GM21723 (cell line): Measurements from ENCODE around the gene MASTL.
A peak's percentile ranks its signal among the peaks of the same experiment; 100 is the strongest.
"Not testable (repeated sequence)": the region's sequence is repeated elsewhere in the genome, so short reads cannot be mapped to it uniquely, and the experiment has no call there.

Experiments
- ATAC-seq: cut with Tn5 transposase; IDR thresholded peaks from one replicate; pipeline ENCODE4 v1.9.1; 2021; ENCODE audit warnings: mild to moderate bottlenecking, moderate library complexity; ENCODE audit not compliant: unreplicated experiment

Gene MASTL

DNA sequence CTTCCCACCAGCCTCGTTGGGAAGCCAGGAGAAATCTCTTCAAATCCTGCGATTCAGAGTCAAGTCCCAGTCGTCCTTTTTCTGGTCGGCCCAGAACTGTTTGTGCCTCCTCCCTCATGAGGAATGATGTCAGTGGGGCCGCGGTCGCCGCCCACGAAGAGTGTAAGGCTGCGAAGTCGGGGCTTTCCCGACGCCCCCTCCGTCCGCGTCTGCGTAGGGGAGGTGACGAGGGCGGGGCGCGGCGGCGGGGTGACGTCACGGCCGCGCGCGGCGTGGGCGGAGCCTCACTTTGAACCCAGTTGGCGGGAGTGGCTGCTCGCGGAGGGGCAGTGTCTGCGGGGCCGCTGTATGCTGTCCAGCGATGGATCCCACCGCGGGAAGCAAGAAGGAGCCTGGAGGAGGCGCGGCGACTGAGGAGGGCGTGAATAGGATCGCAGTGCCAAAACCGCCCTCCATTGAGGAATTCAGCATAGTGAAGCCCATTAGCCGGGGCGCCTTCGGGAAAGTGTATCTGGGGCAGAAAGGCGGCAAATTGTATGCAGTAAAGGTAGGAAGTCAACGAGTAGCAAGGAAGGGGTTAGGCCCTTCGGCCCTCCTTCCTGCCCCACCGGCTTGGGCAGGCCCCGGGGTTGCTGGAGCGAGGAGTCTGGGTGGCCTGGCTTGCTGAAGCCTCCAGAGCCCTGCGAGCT is at the start of gene MASTL:
Gene MASTL (plus strand): TSS at position 287 of the 689 bp plus-strand sequence. CDS start 75 bp downstream, at position 362.
- ATAC-seq, result peak; percentile 83

DNA sequence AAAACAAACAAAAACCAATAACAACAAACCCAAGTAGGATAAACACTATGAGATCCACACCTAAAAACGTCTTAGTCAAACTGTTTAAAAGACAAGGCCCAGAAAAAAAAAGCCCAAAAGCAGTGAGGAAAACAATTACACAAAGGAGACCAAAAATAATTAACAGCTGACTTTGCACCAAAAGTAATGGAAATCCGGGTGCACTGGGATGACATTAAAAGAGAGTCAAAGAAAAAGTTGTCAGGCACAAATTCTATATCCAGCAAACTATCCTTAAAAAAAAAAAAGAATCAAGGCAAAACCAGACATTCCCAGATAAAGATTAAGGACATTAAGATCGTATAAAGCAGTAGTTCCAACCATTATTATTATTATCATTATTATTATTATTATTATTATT is 47.0 kb upstream of the MASTL start:
- ATAC-seq, result no peak

DNA sequence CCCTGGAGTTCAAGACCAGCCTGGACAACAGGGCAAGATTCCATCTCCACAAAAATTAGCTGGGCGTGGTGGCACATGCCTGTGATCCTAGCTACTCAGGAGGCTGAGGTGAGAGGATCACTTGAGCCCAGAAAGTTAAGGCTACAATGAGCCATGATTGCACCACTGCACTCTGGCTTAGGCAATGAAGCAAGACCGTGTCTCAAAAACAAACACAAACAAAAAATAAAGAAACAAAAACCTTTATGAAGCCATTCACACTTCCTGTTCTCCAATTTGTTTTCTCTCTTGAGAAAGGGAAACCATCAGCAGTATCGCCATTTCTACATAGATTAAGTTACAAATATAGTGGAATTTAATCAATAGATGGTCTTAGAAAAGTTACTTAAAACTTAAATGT is 20.8 kb upstream of the MASTL start:
- ATAC-seq, result no peak

DNA sequence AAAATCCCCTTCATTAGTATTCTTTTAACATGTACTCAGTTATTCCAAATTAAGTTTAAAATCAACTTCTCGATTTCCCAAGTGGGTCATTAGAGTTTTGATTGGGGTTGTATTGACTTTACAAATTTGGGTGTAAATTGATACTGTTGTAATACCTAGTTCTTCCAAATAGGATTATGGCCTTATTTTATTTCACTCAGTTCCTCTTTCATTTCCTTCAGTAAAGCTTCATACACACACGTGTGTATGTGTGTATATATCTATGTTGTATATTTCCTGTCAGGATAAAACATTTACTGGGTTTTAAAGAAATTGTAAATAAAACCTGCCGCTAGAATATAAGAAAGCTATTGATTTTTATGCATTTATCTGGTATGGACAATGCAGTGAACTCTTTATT is 16.9 kb upstream of the MASTL start:
- ATAC-seq, result no peak

DNA sequence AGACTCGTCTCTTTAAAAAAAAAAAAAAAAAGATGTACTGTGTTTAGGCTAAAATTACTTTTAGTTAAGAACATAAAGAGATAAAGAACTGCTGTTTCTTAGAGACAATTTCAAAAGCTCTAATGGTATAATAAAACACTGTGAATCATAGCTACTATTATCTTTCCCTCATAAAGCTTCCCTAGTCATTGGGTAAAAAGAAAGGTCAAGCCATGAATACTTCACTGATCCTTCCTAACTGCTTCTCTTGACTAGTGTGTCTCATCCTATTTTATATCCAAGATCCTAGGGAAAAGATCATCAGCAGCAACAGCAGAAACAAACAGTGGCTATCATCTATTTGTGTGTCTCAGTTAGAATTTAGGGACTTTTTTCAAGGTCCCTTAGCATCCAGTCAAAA is 11.5 kb upstream of the MASTL start:
- ATAC-seq, result no peak

DNA sequence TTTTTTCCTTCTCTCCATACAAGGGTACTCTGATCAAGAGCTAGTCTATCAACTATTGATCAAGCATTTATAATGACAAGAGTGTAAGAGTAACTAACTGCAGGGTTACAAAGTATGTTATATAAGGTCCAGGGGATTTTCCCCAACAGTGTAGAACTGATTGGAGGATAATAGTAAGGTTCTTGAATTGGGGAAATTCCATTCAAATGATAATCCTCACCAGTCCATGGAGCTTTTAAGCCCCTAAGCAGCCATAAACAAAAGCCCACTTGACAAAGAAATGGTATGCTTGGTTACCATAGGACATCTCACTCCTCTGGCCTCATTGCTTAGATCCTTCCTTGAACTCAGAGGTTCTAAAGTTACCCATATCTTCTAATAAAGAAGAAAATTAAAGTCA is 9.2 kb upstream of the MASTL start:
- no peak for ATAC-seq

DNA sequence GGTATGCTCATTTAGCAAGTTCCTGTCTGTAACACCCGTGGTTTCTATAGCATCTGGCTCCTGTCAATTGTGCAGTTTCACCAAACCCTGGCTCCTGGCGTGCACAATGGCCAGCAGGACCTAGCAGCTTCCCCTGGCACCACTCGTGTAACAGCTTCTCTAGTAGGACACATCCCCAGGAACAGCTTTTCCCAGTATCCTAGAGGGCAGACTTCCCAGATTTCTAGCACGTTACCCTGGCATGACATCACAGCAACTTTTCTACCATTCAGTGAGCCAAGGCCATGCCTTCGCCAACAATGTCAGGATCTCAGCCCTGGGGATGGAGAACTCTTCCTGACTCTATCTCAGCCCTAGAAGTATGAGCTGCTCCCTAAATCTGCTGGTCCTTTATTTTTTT is 7.5 kb upstream of the MASTL start:
- no peak for ATAC-seq

DNA sequence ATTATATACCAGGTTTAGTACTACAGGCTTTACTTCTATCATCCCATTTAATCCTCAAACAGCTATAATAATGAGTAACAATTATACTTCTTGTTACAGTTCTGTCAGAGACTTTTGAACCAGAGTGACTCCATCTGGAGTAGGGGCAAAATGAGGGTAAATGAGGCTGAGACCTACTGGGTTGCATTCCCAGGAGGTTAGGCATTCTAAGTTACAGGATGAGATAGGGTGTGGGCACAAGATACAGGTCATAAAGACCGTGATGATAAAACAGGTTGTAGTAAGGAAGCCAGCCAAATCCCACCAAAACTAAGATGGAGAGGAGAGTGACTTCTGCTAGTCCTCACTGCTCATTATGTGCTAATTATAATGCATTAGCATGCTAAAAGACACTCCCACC is 4.9 kb upstream of the MASTL start:
- no peak for ATAC-seq

DNA sequence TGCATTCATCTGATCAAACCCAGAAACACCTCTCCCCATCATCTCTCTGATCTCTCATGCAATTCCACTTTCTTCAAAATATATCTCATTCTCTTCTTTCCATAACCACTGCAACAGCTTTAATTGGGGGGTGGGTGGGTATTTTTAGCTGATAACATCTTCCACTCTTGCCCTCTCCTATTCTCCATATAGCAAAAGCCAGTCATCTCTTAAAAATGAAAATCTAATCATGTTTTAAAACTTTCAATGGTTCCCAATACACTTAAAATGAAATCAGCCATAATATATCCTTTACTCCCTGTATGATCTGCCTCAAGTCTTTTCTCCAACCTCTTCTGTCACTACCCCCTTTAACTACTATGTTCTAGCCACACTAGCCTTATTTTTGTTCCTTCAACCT is 2.5 kb upstream of the MASTL start:
- ATAC-seq, result no peak

DNA sequence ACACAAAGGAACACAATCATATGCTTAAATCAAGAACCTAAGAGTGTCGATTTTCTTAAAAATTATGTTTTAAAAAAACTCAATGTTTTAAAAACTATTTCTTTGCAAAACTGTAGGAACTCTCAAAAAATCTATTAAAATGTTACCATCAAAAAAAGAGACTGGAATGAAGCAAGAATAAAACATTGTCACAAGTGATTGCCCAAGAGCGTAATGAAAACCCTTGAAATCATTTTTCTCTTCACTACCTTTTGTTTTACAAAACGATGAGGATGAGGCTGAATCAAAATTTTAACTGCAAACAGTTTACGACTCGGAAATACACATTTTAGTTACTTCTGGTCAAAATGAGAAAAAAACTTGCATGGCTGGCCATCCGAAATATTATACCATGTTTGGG is 1.8 kb upstream of the MASTL start:
- ATAC-seq, result no peak

DNA sequence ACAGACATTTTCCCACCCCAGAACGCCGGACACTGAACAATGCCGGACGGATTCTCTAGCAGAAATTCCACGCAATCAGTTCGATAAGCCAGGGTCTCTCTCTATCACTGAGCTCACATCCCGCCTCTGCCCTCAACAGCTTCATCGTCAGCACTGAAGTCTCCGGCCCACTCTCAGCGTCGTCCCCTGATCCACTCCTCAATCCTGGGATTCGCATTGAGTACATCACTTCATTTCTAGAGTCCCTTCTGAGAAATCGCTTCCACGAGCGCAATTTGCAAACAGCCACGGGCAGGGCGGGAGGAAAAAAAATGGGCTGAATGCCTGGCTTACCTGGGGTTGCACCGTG is 1.3 kb upstream of the MASTL start:
- ATAC-seq, result peak; percentile 5

DNA sequence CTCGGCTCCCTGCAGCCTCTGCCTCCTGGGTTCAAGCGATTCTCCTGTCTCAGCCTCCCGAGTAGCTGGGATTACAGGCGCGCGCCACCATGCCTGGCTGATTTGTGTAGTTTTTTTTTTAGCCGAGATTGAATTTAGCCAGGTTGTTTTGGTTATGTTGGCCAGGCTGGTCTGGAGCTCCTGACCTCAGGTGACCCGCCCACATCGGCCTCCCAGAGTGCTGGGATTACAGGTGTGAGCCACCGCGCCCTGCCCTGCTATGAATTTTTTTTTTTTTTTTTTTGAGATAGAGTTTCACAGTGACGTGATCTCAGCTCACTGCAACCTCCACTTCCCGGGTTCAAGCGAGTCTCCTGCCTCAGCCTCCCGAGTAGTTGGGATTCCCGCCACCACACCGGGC is 1.4 kb downstream of the MASTL start:
- not testable (repeated sequence) for ATAC-seq

DNA sequence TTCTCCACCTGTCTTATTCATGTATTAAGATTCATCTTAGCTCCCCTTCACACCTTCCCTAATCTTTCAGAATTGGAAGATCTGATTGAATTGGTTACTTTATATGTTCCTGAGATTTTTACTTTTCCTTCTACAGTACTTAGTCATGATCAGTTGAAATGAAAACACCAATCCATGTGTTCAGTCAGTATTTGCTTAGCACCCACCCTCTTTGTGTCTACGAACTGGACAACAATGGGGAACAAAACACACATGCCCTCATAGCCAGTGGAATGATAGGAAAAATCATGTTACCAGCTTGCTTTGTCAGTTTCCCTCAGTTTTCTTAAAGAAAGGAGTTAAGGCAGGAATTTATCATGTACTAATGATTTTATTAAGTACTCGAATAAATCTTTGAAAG is 2.0 kb downstream of the MASTL start:
- ATAC-seq, result no peak

DNA sequence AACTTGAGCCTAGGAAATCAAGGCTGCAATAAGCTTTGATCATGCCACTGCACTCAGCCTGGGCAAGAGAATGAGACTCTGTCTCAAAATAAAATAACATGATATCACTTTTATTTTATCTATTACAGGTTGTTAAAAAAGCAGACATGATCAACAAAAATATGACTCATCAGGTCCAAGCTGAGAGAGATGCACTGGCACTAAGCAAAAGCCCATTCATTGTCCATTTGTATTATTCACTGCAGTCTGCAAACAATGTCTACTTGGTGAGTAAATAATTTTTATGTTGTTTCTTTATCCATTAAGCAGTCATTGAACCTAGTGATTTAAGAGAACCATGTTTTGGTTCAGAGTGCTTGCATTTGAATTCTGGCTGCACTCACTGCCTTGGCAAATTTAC is 3.3 kb downstream of the MASTL start:
- no peak for ATAC-seq

DNA sequence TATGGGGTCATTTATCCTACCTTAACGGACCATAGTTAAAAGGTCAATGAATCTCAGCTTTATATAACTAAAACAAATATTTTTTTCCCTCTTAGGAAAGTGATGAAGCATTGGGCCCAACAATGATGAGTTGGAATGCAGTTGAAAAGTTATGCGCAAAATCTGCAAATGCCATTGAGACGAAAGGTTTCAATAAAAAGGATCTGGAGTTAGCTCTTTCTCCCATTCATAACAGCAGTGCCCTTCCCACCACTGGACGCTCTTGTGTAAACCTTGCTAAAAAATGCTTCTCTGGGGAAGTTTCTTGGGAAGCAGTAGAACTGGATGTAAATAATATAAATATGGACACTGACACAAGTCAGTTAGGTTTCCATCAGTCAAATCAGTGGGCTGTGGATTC is 14.7 kb downstream of the MASTL start:
- ATAC-seq, result no peak

DNA sequence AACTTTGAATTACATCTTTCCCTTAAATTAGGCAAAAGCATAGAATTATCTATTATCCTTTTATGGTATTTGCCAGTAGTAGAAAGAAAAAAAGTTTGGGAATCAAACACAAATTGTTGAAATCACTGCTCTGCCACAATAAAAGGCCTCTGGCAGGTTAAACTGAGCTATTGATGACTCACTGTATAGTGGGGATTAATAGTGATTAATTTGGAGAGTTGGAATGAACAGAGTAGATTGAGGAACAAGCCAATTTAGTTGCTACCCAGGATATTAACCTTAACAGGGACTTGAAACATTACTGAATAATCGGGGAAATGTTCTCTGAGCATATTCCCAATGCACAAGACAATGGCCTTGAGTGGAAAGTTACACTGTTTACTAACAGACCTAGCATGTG is 33.1 kb downstream of the MASTL start:
- ATAC-seq, result no peak

DNA sequence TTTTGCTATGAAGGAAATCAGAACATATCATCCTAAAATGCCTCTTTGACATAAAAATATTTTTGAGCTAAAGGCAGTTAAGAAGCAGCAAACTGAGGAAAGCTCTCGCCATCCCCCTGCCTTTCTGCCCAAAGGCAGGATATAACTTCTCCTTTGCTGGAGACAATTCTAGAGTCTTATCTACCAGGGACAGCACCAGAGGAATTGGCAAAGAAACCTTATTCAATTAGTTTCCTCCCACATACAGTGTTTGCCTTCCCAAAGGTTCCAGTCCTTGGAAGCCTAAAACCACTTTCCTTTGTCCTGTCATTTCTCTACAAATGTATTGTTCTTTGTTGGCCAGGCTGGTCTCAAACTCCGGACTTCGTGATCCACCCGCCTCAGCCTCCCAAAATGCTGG is 33.7 kb downstream of the MASTL start:
- no peak for ATAC-seq

DNA sequence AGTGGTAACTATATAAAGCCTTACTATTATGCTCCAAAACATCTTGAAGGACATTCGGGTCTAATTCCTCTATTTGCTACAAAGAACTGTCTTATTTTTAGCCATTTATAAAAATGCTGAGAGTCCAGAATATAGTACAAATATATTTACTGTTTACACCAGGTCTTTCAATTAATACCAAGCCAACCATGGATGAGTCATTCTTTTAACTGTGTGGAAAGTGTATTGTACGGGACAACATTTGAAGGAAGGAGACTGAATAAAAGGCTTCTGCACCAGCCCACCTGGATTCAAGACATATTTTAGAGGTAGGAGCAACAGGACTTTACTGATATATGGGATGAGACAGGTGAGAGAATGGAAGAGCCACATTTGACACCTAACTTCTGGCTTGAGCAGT is 35.4 kb downstream of the MASTL start:
- ATAC-seq, result no peak

DNA sequence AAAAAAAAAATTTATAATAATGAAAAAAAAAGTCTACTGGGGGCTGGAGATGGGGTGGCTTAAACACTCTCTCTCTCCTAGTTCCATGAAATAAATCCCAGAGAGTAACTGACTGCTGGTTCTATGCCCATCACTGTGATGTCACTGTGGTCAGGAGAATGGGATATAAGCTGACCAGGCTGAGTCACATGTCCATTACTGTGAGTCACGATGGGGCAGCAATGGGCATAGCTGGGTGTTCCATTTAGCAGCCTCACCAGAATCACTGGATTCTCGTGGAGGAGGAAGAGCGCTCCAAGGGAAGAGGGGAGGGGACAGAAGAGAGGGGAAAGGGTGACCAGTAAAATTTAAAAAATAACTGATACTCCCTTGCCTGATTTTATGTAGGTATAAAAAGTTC is 37.1 kb downstream of the MASTL start:
- no peak for ATAC-seq

DNA sequence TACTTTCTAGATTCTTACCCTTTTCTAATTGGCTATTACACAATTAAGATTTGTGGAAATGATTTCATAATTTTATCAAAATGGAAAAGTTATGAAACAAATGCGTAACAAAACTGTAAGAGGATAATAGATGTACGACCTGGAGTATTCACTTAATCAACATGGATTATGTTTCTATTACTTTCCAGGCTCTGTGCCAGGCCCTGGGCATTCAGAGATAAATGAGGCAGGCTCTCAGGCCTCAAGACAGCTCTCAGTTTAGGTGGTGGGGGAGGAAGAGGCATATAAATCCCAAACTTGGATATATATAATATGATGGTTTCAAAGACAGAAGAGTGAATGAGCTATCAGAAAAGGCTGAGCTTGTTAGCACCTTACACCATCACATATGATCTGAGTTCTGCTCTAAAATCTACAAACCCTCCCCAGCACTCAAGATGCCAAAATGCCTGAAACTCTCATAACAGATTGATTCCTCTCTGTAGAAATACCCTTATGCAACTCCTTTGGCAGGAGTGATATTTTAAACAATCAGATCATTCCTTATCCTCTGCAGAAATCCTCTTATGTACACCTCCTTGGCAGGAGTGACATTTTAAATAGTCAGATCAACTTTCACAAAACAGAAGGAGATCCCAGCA is 42.9 kb downstream of the MASTL start:
- no peak for ATAC-seq

DNA sequence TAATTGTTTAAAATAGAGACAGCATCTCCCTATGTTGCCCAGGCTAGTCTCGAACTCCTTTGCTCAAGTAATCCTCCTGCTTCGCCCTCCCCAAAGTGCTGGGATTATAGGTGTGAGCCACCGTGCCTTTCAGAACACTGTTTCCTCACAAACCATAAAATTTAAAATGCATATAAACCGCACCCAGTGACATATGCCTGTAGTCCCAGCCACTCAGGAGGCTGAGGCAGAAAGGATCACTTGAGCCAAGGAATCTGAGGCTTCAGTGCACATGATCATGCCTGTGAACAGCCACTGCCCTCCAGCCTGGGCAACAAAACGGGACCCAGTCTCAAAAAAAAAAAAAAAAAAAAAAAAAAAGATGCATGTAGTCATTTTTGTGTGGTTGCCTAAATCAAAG is 48.7 kb downstream of the MASTL start:
- ATAC-seq, result no peak

DNA sequence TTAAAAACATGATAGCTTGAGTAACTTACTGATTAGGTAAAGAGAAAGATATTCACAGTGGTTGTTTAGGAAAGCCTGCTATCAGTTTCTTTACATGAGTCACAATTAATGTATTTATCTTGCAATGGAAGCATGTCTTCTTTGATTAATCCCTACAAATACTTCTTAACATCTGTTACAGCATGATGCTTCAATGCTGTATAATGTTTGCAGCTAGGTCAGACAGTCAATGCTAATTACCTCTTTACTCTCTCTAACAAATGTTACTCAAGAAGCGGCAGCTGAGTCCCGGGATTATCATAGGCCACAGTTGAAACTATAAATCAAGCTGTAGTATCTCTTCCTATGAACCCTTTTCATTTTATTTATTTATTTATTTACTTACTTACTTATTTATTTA is 52.2 kb downstream of the MASTL start:
- no peak for ATAC-seq

DNA sequence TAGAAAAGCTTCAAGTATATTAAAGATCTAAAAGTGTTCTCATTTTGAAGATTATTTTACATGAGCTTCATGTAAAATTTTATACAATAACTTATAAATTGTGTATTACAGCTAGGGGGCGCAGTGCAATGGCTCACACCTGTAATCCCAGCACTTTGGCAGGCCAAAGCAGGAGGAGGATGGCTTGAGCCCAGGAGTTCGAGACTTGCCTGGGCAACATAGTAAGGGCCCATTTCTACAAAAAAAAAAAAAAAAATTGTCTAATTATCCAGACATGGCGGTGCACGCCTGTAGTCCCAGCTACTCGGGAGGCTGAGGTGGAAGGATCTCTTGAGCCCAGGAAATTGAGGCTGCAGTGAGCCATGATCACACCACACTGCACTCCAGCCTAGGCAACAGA is 68.8 kb downstream of the MASTL start:
- ATAC-seq, result no peak
